Measurements from ENCODE around the gene SARNP.
"Not testable (repeated sequence)": the region's sequence is repeated elsewhere in the genome, so short reads cannot be mapped to it uniquely, and the experiment has no call there.

The SARNP gene, protein sequence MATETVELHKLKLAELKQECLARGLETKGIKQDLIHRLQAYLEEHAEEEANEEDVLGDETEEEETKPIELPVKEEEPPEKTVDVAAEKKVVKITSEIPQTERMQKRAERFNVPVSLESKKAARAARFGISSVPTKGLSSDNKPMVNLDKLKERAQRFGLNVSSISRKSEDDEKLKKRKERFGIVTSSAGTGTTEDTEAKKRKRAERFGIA

DNA sequence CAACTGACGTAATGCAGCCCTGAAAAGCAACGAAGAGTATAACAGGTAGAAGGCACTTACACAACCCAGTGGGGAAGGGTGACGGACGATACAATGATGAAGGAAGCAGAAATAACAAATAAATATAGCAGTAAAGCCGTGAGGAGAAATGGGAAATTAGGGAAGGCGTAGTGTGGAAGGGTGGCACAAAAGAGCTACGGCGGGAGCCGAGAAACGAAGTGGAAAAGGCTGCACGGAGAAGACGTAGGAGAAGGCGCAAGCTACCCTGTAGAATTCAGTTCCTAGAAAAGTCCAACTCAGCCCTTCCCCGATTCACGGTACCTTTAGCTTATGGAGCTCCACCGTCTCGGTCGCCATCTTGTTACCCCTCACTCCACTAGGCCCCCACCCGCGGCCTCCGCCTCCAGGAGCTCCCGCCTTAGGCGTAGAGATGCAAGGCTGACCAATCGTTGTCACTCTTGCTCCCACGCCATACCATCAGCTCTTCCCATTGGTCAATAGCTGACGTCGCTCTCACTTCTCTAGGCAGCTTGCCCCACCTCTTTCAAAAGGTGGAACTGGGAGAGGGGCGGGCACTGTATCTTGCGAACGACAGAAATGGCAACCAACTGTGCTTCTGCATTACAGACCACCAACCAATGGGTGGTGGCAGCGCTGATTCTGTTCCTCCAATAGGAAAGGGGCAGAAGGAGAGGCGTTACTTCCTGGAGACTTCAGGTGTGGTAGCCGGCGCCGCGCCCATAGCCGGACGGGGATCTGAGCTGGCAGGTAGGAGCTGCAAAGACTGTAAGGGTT is at the start of gene SARNP, which contains the start of gene ORMDL2:
TSS of gene SARNP (minus strand) at position 380 of the 795 bp plus-strand sequence. CDS start at position 357, 23 bp downstream.
TSS of gene ORMDL2 (plus strand) at position 697 of the 795 bp plus-strand sequence. CDS start 959 bp downstream, outside the sequence.
- peak; percentile 100 for DNase-seq

DNA sequence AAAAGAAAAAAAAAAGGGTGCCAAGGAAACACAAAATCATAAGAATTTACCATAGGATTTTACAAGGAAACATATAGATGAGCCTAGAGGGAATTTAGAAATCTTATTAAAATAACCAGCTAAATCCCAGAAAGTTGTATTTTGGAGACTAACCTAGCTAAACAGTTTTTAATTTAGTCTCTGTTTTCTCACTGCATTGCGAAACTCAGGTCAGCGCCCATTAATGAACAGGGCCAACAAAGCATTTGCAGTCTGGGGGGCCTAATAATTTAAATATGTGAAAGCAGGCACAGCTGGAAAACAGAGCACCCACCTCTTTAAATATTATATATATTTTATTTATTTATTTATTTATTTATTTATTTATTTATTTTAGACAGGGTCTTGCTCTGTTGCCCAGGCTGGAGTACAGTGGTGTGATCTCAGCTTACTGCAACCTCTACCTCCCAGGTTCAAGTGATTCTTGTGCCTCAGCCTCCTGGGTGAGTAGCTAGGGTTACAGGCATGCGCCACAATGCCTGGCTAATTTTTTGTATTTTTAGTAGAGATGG is 49.0 kb upstream of the SARNP start:
- DNase-seq = not testable (repeated sequence)

- DNase-seq = no peak
Measured at GRCh38 chr12:55865327-55865726, 47.8 kb upstream of the SARNP start.

DNA sequence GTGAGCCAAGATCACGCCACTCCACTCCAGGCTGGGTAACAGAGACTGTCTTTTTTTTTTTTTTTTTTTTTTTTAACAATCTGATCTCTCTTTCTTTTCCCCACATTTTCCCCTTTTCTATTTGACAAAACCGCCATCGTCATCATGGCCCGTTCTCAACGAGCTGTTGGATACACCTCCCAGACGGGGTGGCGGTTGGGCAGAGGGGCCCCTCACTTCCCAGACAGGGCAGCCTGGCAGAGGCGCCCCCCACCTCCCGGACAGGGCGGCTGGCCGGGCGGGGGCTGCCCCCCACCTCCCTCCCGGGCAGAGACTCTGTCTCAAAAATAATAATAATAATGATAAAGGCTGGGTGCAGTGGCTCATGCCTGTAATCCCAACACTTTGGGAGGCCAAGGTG is 45.4 kb upstream of the SARNP start:
- not testable (repeated sequence) for DNase-seq

DNA sequence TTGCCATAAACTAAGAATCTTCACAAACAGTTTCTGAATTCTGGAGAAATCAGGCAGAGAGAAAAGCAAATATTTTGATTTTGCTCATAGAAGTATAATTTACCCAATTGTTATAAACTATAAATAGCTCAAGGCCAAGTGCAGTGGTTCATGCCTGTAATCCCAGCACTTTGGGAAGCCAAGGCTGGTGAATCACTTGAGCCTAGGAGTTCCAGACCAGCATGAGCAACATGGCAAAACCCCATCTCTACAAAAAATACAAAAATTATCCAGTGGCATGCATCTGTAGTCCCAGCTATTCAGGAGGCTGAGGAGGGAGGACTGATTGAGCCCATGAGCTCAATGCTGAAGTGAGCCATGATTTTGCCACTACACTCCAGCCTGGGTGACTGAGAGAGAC is 44.8 kb upstream of the SARNP start:
- DNase-seq = no peak

- DNase-seq = no peak
Measured at GRCh38 chr12:55861871-55862270, 44.3 kb upstream of the SARNP start.

DNA sequence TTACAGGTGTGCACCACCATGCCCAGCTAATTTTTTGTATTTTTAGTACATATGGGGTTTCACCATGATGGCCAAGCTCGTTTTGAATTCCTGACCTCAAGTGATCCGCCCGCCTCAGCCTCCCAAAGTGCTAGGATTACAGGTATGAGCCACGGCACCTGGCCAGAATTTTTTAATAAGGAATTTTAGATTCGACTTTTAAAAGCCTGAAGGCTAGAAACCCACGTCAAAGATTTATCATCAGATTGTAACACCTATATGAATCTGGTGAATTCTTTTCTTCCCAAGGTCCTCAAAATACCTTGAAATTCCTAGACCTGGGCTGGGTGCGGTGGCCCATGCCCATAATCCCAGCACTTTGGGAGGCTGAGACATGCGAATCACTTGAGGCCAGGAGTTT is 43.9 kb upstream of the SARNP start:
- no peak for DNase-seq

DNA sequence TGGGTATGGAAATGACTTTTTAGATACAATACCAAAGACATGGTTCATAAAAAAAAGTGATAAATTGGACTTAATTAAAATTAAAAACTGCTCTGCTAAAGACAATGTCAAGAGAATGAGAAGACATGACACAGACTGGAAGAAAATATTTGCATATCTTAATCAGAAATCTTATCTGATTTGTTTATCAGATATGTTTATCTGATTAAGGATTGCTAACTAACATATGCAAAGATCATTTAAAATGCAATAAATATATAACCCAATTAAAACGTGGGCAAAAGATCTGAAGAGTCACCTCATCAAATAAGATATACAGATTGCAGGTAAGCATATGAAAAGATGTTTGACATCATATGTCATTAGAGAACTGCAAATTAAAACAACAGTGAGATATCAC is 35.2 kb upstream of the SARNP start:
- DNase-seq = no peak

- DNase-seq = no peak
Measured at GRCh38 chr12:55850893-55851292, 33.4 kb upstream of the SARNP start.

GRCh38 chr12:55850401-55850800 is 32.9 kb upstream of the SARNP start:
- DNase-seq = no peak

DNA sequence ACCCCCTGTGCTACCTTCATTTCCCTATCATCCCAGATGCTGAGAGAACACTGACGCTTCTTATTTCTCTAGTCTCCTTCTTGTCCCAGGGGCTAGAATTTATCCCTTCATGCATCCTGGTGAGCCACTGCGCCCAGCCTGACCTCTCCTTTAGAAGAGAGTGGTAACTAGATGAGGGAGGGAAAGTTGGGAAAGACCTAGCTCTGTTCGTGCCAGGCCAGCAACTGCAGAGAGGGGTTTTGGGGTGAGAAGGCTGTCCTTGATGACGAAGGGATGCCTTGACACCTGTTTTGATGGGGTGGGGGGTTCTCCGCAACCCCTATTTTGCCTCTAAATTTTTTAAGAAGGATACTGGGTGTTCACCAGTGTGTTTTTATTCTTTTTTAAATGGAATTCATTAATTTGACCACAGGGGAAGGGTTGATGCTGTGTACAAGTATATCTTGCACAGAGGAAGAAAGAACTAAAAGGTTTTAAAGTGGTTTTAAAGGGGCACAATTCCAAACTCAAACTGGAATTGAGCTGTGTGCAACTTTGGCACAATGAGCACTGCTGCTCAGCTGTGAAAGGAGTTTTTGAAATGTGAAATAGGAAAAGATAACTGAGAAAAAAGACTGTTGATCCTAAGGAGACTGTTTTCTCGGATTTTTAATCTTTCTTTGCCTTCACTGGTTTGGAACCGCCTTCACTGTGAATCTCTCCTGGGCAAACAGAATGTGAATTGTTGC is 32.3 kb upstream of the SARNP start:
- no peak for DNase-seq

- peak; percentile 97 for DNase-seq
Measured at GRCh38 chr12:55847603-55848291, 30.2 kb upstream of the SARNP start.

GRCh38 chr12:55847033-55847432 is 29.5 kb upstream of the SARNP start:
- peak; percentile 96 for DNase-seq

GRCh38 chr12:55845785-55846496 is 28.4 kb upstream of the SARNP start:
- no peak for DNase-seq

DNA sequence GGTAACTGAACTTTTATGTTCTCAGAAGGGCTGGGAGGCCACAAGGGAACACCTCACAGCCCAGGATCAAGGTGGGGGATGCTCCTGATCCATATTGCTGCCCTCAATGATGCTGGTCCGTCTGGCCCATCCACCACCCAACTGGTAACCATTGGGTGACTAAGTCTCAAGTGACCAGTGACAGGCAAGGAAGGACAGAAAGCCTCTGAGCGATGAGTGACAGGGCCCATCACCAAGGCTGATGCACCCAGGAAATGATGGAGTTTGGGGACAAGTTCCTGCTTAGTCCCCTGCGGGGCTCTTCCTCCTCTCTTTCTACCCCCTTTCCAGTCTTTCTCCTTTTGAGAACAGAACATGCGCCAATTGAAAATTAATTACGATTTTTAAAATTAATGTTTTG is 27.8 kb upstream of the SARNP start:
- peak; percentile 91 for DNase-seq

DNA sequence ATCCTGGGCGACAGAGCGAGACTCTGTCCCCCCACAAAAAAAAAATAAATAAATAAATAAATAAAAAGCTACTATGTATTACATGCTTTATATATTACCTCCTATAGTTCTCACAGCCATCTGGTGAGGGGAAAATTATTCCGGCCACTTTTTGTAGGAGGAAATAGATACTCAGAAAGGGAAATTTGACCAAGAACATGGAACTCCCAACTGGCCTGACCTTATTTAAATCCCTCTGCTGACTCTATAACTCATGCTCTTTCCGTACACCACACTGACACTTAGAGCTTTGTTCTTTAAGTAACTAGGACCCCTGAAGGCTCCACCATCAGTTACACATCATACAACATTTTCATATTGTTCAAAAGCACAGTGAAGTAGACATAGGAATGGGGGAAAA is 27.4 kb upstream of the SARNP start:
- peak; percentile 44 for DNase-seq

DNA sequence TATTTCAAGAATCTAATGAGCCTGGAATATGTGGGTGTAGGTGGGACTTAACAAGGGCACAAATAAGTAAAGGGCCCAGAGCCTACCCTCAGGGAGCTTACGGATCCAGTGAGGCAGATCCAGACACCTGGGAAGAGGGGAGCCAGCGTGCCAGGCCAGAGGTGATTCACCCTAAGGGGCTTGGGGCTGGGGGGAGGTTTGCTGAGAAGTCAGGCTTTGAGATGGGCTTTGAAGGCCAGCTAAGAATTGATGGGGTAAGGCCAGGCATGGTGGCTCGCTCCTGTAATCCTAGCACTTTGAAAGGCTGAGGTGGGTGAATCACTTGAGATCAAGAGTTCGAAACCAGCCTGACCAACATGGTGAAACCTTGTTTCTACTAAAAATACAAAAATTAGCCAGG is 25.9 kb upstream of the SARNP start:
- DNase-seq = no peak

DNA sequence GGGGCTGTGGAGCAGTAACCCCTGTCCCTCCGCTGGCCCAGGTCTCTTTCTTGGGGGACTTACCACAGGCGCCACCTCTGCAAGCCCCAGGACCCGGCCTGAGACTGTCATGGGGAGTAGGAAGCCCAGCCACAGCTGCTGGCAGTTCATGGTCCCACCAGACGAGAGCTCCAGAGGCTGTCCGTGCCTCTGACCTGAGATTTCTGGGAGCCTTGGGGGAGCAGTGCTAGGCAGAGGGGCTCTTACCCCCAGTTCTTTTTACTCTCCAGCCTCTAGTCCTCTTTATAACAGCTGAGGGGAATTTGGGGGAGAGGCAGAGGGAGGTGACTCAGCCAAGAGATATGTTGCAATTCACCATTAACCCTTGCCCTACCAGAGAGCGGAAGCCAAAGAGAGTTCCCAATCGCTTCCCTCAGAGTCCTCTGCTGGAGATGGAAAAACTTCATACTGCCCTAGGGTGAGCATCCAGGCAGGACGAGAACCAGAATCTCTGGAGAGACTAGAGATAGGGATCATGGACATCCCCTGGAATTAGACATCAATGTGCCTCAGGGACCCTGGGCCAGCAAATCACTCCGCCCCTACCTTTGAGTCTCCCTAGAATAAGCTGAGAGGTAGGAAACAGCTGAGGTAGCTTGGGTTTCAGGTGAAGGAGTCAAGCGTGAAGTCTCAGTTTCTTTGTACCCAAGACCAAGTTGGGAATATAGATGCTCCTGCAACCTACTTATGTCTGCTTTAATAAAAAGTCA is 25.3 kb upstream of the SARNP start, which contains the start of gene MMP19:
TSS of gene MMP19 (minus strand) at position 256 of the 749 bp plus-strand sequence. CDS start at position 150, 106 bp downstream.
- peak; percentile 77 for DNase-seq

DNA sequence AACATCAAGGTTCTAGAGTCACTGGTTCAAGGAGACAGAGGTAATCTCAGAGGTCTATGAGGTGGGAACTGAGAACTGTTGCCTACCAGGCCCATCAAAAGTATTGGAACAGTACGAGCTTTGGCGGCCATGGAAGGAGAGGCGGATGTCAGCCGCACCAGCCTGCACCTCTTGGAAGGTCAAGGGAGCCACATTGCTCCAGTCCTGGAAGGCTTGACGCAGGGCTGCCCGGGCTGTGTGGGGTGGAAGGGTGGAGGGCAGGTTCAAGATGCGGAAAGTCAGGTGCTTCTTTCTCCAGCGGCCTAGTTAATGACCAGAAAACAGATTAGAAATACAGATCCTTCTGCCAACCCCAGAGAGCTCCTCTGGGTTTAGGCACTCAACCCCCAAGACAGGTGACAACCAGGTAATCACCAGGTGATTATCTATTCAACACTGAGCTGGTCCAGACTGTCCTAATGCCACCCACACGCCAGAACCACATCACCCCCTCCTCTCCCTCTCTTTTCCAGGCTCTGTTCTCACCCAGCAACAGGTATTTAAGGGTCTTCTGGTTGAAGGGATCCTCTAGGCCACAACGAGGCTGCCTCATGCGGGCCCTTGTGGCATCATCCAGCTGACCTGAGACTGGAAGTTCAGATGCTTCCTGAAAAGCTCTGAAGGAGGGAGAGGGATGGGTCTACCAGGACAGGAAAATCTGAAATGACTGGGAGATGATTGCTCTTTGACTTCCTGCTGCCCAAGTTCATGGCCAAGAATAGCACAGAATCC is 23.2 kb upstream of the SARNP start:
- no peak for DNase-seq

Data from inflammatory macrophage treated with lipopolysaccharide for 4 hours (primary cell).